ENCODE measurements around the gene TCEAL6.

DNA sequence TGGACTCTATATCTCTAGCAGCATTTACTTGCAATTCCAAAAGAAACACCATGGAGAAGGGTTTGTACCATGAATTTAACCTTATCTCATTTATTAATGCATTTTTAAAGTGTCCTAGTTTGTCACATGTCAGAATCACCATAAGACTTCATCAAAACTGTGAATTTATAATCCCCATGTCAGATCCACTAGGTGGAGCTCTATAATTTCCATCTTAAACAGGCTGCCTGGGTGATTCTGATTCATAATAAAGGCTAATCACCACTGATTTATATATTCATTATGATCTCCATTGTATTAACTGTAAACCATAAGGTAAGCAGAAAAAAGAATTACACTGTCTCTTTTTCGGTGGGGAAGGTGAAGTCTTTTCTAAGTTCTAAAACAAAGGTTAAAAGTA lies 12.8 kb downstream of the TCEAL6 start:
- TF ChIP-seq CTCF (IDR thresholded peaks at IDR 0.05) = peak in 1 of 5 experiments; percentile 12
- TF ChIP-seq POLR2AphosphoS5 (IDR thresholded peaks at IDR 0.05) = no peak

Data from transverse colon (tissue), 4 donors.